Activated gamma-delta T cell (primary cell): ENCODE measurements around the gene GMPR2.
A peak's percentile ranks its signal among the peaks of the same experiment; 100 is the strongest.

ENCODE experiments used
- DNase-seq: peaks from one replicate; lab custom pipeline; 2025; lab: John Stamatoyannopoulos, UW

The GMPR2 gene

GRCh38 chr14:24268225-24268624 is 35.5 kb downstream of the GMPR2 start:
- DNase-seq, result no peak

DNA sequence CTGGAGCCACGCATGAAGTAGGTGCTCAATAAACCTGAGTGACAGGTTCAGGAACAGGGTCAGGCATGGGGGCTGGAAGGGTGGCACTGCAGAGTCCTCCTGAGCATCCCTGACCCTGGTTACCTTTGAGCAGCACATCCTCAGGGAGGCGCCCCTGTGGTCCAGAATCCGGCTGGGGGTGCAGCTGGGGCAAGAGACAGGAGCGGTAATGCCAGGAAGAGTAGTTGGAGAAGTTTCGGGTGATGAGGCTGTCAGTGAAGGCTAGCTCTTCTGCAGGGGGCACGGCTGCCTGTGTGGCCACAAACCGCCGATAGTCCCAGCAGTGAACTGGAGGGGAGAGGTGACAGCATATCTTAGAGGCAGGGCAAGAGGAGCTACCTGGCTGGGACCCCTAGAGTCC is 36.6 kb downstream of the GMPR2 start:
- DNase-seq, result no peak

- no peak for DNase-seq
Measured at GRCh38 chr14:24269910-24270536, 37.3 kb downstream of the GMPR2 start.

GRCh38 chr14:24270537-24271133 is 37.9 kb downstream of the GMPR2 start:
- no peak for DNase-seq

DNA sequence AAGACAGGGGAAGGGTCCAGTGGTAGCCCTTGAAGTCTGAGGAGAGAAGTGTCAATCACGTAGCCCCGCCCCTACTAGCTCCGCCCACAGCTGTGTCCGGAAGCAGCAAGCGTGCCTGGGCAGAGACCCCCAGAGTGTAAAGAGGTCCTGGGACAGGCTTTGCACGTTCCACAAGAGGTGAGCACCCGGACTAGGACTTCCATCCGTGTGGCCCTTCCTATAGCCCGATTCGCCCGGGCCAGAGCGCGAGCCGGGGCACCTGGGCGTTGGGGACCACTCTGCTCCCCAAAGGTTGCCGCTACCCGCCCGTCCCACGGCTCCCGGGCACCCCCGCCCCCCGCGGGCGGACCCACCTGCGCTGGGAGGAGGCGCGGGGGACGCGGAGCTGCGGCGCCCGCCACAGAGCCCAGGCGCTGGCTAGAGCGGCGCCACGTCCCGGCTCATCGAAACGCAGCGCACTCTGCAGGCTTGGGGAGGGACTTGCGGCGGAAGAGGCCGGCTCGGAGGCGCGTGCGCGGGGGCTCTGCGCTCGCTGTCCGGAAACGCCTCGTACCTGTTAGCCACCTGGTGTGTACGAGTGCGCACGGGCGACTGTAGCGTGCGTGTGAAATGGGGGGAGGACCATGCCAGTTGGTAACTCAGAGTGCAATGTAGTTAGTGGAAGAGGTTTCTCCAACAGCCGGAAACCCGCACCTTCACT is 38.6 kb downstream of the GMPR2 start, which contains the start of gene RABGGTA:
Gene RABGGTA, minus strand, starts transcription at position 464 of the 700 bp plus-strand sequence. CDS start 482 bp downstream, outside the sequence.
- peak; percentile 91 for DNase-seq

GRCh38 chr14:24271834-24272263 is 39.1 kb downstream of the GMPR2 start:
- no peak for DNase-seq

- DNase-seq, result no peak
Measured at GRCh38 chr14:24272467-24272866, 39.7 kb downstream of the GMPR2 start.

- DNase-seq, result no peak
Measured at GRCh38 chr14:24273422-24273998, 40.8 kb downstream of the GMPR2 start.

GRCh38 chr14:24274101-24274543 is 41.4 kb downstream of the GMPR2 start:
- DNase-seq, result no peak

DNA sequence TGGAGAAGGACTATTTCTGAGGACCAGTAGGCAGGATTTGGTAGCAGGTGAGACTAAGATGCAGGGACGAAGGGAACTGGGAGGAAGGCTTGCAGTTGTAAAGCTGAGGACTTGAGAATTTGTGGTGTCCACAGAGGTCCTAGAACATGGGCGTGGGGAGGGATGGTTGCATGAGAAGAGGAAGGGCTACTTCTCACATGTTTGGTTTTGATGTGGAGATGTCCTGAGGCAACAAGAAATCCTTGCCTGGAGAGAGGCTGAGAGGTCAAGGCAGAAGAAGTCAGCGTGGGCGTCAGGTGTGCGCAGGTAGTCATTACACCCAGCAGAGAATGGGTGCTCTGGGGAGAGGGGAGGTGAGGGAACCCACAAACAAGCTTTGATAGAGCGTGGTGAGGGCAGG is 44.3 kb downstream of the GMPR2 start:
- DNase-seq, result no peak

GRCh38 chr14:24277606-24278321 is 45.0 kb downstream of the GMPR2 start:
- DNase-seq, result no peak

GRCh38 chr14:24278424-24278823 is 45.7 kb downstream of the GMPR2 start:
- no peak for DNase-seq

DNA sequence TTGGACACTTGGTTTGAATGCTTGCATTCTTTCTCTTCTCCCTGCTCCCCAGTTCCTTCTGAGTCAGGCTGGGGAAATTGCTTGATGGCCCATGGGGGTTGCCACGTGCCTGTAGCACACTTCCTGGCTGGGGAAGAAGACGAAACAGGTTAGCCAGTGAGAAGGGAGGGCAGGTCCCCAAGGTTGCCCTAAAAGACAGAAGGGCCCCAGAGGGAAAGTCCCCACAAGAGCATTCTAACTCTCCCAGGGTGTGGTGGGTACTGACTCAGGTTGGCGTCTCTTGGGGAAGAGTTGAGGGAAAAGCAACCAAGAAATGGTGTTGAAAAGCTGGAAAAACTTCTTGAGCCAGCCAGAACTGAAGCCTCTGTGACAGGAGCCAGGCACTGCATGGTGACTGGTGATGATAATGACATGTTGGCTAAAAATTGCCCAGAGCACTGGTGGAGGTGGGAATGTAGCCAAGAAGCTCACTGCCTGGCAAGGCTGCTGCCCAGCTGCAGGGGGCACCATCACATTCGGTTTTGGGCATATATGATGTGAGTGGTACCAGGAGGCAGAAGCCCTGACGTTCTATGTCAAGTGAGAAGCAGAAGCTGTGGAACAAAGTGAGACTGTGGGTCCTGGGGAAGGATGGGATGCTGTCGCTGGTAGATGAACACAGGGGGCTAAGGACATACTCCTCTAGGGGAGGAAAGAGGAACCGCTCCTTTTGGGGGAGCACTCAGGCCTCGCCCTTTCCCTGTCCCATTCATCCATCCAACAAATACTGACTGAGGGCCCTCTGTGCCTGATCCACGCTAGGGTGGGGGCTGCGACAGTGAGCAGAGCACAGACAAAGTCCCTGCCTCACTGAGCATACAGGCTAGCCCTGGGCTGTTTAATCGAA is 46.8 kb downstream of the GMPR2 start:
- no peak for DNase-seq

DNA sequence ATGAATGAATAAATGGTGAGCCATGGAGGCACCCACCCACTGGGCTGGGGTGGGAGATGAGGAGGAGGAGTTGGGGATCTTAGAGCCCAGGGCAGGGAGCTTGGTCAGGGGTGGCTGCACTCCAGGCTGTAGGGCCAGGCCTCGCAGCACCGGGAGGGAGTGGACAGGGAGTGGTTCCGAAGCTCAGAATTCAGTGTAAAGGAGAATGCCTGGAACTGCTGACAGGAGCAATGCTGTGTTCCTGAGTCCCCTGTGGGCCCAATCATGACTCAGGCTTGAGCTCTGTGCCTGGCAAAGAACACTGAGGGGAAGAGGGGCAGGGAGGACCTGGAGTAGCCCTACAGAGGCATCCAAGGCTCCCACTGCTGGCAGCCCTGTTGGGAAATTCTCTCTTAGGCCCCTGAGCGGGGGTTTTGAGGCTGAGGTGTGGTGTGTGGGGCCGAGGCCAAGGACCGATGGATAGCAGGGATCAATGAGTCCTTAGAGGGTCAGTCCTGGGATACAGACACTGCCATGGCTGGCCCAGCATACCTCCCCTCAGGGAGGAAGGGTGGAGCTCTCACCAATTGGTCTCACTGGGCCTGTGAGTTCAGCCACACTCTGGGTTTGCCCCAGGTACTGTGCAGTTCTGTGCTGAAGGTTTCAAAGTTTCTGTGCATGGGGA is 48.2 kb downstream of the GMPR2 start:
- no peak for DNase-seq

- DNase-seq, result no peak
Measured at GRCh38 chr14:24281636-24282035, 48.9 kb downstream of the GMPR2 start.

DNA sequence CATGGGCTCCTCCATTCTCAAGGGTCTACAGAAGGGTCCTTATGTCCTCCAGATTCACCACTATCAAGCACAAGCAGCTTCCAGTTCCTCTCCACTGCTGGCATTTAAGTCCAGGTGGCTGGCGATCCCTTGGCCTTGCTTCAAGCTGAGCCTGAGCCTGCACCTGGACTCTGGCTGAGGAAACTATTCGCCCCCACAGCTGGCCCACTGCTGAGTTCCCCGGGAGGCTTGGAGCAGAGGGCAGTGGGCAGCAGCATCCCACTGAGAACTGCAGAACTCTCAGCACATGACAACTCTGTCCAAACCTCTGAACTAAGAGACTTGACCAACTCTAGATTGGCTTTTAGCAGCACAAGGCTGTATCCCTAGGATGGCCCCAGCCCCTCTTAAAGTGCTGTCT is 50.0 kb downstream of the GMPR2 start:
- no peak for DNase-seq

- DNase-seq, result no peak
Measured at GRCh38 chr14:24283796-24284460, 51.2 kb downstream of the GMPR2 start.

- DNase-seq, result no peak
Measured at GRCh38 chr14:24284501-24285035, 51.8 kb downstream of the GMPR2 start.

- no peak for DNase-seq
Measured at GRCh38 chr14:24285351-24285750, 52.6 kb downstream of the GMPR2 start.

GRCh38 chr14:24286996-24287395 is 54.3 kb downstream of the GMPR2 start:
- no peak for DNase-seq
